H1 (cell line): ENCODE data around the gene FAM53B. TPM values are rescaled to one million over a fixed set of nuclear protein-coding genes. Genes with fewer than 3 reads are reported as not detected.

ENCODE experiments used
- RXRA ChIP-seq: IDR thresholded peaks from 2 replicates; pipeline ENCODE4 v1.6.1; 2011; ENCODE audit warnings: low read depth, mild to moderate bottlenecking, low read length, moderate library complexity; ENCODE audit not compliant: insufficient read depth
- polyA plus RNA-seq, 7 experiments: library from polyadenylated mRNA; depleted of rRNA in 3 of 7; stranded (reverse) in 5 of 7; unstranded in 2 of 7; fragments of >200 nt in 5 of 7; fragments of 200-250 nt in 2 of 7; gene quantifications; 1 replicate in 5 of 7; 2 replicates in 1 of 7; 4 replicates in 1 of 7; pipeline versions ENCODE4 v1.2.1 to v1.2.3, GENCODE V29; 2011 to 2013; ENCODE audit warnings: missing spikeins in 2 of 7, mixed read lengths in 2 of 7
- total RNA-seq: library from RNA; stranded (reverse); fragmentation: NEBNext Ultra II Directional; extraction: Animal tissue kit (Norgen Biotek cat#: 25700); gene quantifications from 2 replicates; pipeline ENCODE4 v1.2.1, GENCODE V29; 2021

The FAM53B gene
- total and polyA plus RNA-seq, 2 of the 8 experiments (the other 6 are each of a cell fraction or from before 2014, with no cell fraction given), result 5.3 to 14.4 TPM

DNA sequence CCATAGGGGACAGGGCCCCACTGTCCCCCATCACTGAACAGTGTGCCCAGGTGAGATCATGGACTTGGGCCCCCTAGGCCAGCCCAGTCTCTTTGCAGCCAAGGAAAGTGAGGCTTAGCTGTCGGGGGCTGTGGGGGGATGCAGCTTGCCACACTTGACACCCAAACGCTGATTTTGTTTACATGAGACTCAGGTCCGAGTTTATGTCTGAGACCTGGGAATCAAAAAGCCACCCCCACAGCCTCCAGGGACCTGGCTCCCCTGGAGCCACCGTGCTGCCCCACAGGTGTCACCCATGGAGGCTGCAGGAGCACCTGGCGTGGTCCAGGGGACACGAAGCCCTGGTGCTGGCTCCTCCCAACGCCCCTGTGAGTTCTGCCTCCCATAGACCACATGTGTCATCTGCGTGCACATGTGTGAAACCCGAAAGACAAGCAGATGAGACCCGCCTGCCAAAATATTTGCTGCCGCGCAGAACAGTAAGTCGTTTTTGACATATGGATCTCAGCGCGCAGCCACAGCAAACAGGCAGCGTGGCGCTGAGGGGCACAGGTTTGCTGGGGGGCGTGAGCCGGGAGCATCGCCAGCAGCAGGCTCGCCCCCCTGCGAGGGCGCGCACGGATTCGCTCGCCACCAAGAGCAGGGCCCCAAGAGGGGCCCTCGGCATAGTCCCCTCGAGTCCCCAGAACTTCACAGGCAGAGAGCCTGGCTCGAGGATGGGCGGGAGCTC lies 170.3 kb downstream of the FAM53B start (continued):
- no peak for TF ChIP-seq RXRA
